Coronary artery (tissue), 2 donors: ENCODE measurements around the gene STXBP2.

Experiments
- DNase-seq: peaks from one replicate; pipeline ENCODE4 v3.0.0-alpha.2; 2017; ENCODE audit warnings: low spot score
- H3K27ac ChIP-seq, 2 donors: fragments of 200-600 bp; sonication (generic); one replicate each; pipeline ENCODE4 v1.5.1; 2016 to 2019
- H3K4me3 ChIP-seq: fragments of 200-600 bp; sonication (generic); 2 replicates; pipeline ENCODE4 v1.5.1; 2016; ENCODE audit warnings: mild to moderate bottlenecking, moderate library complexity
- TF ChIP-seq, protein P1 (sequence below): fragments of 200-600 bp; sonication (generic); IDR thresholded peaks from one replicate; pipeline ENCODE4 v1.5.1; 2019; ENCODE audit warnings: antibody characterized with exemption

Gene STXBP2

DNA sequence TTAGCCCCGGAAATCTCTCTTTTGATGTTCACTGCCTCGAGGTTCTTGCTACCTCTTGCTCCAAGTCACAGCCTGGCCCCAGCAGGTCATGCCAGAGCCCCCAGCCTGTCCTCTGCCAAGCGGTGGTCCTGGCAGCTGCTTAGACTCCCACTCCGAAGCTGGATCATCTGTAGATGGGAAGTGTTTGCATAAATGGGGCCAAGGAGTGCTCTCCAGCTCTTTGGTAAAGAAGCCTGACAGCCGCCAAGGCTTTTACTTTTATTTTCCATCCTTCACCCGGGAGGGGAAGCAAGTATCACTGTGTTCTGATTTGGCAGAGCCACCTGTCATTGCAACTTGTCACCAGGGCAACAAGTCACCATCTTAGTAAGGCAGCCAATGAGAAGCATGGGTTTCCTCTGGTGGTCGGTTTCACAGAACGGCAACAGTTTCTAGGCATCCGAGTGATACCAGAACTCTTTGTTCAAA, 21.3 kb downstream of the STXBP2 start:
- Histone ChIP-seq H3K27ac (no peak overlapping the region), H3K4me3 (no peak overlapping the region)
- TF ChIP-seq, protein P1, sequence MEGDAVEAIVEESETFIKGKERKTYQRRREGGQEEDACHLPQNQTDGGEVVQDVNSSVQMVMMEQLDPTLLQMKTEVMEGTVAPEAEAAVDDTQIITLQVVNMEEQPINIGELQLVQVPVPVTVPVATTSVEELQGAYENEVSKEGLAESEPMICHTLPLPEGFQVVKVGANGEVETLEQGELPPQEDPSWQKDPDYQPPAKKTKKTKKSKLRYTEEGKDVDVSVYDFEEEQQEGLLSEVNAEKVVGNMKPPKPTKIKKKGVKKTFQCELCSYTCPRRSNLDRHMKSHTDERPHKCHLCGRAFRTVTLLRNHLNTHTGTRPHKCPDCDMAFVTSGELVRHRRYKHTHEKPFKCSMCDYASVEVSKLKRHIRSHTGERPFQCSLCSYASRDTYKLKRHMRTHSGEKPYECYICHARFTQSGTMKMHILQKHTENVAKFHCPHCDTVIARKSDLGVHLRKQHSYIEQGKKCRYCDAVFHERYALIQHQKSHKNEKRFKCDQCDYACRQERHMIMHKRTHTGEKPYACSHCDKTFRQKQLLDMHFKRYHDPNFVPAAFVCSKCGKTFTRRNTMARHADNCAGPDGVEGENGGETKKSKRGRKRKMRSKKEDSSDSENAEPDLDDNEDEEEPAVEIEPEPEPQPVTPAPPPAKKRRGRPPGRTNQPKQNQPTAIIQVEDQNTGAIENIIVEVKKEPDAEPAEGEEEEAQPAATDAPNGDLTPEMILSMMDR = no peak
- DNase-seq = no peak

DNA sequence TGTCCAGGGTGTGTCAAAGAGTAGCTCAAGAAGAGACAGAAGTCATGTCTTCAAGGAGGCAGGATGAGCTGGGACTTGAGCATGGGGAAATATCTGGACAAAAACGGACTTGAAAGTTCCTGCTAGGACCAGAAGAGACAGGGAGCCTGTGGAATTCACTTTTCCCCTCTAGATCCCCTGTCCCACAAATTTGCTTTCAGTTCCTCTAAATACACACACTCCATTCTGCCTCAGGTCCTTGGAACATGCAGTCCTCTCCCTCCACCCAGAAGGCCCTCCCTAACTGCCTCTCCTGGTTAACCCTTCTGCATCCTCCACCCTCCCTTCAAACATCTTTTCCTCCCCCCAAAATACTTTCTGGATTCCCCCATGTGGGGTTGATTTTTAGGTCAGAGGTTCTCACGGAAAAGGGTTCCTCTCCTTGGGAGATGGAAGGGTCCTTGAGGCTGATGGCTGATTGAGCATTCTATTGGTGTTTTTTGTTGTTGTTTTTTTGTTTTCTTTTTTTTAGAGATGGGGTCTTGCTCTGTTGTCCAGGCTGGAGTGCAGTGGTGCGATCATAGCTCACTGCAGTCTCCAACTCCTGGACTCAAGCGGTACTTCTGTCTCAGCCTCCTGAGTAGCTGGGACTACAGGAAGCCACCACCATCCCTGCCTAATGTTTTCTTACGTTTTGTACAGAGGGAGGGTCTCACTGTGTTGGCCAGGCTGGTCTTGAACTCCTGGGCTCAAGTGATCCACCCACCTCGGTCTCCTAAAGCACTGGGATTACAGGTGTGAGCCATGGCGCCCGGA, 25.0 kb downstream of the STXBP2 start:
- Histone ChIP-seq H3K4me3 (no peak overlapping the region), H3K27ac (no peak overlapping the region)
- DNase-seq = no peak
- TF ChIP-seq, protein P1 = no peak

- H3K27ac ChIP-seq = no peak overlapping the region
- no peak for DNase-seq
- H3K4me3 ChIP-seq = no peak overlapping the region
- TF ChIP-seq, protein P1 = no peak
These were observed 25.7 kb downstream of the STXBP2 start for GRCh38 chr19:7662657-7663056.

GRCh38 chr19:7663706-7664105, 26.8 kb downstream of the STXBP2 start:
- DNase-seq = no peak
- Histone ChIP-seq H3K27ac (no peak overlapping the region), H3K4me3 (no peak overlapping the region)
- TF ChIP-seq, protein P1 = no peak

- no peak overlapping the region for H3K4me3 ChIP-seq
- TF ChIP-seq, protein P1 = no peak
- H3K27ac ChIP-seq = no peak overlapping the region
- no peak for DNase-seq
These were observed 28.2 kb downstream of the STXBP2 start for GRCh38 chr19:7665076-7665475.

GRCh38 chr19:7668842-7669241, 31.9 kb downstream of the STXBP2 start, which contains the start of gene RETN:
Gene RETN (plus strand): TSS chr19:7669049. CDS start chr19:7669327, 278 bp downstream.
- DNase-seq = no peak
- TF ChIP-seq, protein P1 = no peak
- Histone ChIP-seq H3K4me3 (no peak within 1 kb of the TSS), H3K27ac (no peak within 1 kb of the TSS)

DNA sequence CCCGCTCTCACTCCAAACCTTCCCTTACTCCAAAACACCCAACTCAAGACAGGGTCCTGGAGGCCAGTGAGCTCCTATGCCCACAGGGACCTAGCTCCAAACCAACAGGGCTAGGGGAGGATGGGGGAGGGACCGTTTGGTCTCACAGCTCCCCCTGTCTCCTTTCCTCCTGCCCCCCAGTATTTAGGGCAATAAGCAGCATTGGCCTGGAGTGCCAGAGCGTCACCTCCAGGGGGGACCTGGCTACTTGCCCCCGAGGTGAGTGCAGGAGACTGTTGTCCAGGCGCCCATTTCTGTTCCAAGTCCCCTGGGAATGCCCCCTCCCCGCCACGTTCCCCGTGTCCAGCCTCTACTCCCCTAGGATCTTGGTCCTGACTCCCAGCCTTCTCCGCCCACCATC, 32.7 kb downstream of the STXBP2 start:
- DNase-seq = no peak
- Histone ChIP-seq H3K4me3 (no peak overlapping the region), H3K27ac (no peak overlapping the region)
- TF ChIP-seq, protein P1 = no peak
